Transverse colon (tissue), 4 donors: ENCODE measurements around the gene PCSK6.

ENCODE experiments used
- CTCF ChIP-seq, 5 experiments: fragments of 200-600 bp in 3 of 5; fragments of 450-650 bp in 2 of 5; sonication (generic) in 3 of 5; IDR thresholded peaks; 1 replicate in 2 of 5; 2 replicates in 3 of 5; pipeline ENCODE4 v1.5.1; 2016 to 2017; ENCODE audit warnings: antibody characterized with exemption in 5 of 5, inconsistent platforms in 3 of 5, mild to moderate bottlenecking in 2 of 5, moderate library complexity in 1 of 5
- EP300 ChIP-seq: sonication (generic); formaldehyde crosslinking; IDR thresholded peaks from one replicate; pipeline ENCODE4 v1.6.1; 2017; ENCODE audit warnings: antibody characterized with exemption, low read depth
- POLR2A ChIP-seq: fragments of 450-650 bp; IDR thresholded peaks from one replicate; pipeline ENCODE4 v1.6.1; 2016; ENCODE audit warnings: antibody characterized with exemption, mild to moderate bottlenecking, moderate library complexity
- POLR2AphosphoS5 ChIP-seq, 3 donors: sonication (generic); formaldehyde crosslinking; IDR thresholded peaks; one replicate each; pipeline ENCODE4 v1.6.1; 2016; ENCODE audit warnings: antibody characterized with exemption in 3 of 3

- TF ChIP-seq EP300, result no peak
- TF ChIP-seq CTCF (IDR thresholded peaks at IDR 0.05), result no peak
- TF ChIP-seq POLR2AphosphoS5 (IDR thresholded peaks at IDR 0.05), result no peak
- TF ChIP-seq POLR2A, result no peak
These were observed 29.8 kb downstream of the PCSK6 start for GRCh38 chr15:101459579-101460300.
